Measurements from ENCODE around the gene DLL3. TPM values are rescaled to one million over a fixed set of nuclear protein-coding genes. Genes with fewer than 3 reads are reported as not detected.

DLL3 gene
- total RNA-seq, 1 donor from 2014 or later = 0.51 TPM

GRCh38 chr19:39481229-39481545 is 17.6 kb upstream of the DLL3 start:
- intact Hi-C loops (cut with micrococcal nuclease) = loop anchor here (2.0 kb wide), 3 partner anchors 20 to 90 kb away; partner anchors contain the start of genes MED29, PAF1 and PLEKHG2

- intact Hi-C loops (cut with micrococcal nuclease) = loop anchor here (2.0 kb wide), 3 partner anchors 19 to 91 kb away; partner anchors contain the start of genes MED29, PAF1 and PLEKHG2
Measured at GRCh38 chr19:39481676-39482075, 17.1 kb upstream of the DLL3 start.

DNA sequence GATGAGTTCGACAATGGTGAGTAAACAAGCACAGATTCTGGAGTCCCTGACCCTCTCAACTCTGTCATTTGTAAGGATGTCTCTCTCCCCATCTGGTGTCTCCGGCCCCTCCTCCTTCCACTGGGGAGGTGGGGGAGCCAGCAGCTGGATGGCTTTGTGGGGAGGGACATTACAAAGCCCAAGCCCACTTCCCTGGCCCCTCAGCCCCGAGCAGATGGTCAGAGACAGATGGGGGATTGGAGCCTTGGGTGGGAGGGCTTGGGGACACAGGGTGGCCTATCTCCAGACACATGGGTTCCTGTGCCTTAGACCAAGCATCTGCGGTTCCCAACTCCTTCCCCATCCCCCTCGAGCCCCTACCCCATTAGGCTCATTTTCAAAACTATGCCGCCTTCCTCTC is 15.6 kb upstream of the DLL3 start:
- intact Hi-C loops (cut with micrococcal nuclease) = no loop called here

DNA sequence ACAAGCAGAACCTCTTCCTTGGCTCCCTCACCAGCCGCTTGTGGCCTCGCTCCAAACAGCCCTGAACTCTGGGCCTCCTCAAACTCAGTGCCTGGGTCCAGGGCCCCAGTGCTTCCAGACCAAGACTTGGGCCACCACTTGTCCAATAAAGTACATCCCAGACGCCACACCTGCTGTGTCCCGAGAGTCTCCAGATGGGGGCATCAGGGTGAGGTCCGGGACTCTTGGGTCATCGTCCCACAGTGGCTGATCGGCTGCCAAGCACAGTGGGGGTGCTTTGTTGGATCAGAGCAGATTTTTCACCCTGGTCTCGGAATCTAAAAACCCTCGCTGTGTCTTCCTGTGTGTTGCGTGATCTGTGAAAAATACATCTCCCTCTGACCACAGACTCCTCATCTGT is 9.0 kb upstream of the DLL3 start:
- intact Hi-C loops (cut with micrococcal nuclease) = no loop called here

DNA sequence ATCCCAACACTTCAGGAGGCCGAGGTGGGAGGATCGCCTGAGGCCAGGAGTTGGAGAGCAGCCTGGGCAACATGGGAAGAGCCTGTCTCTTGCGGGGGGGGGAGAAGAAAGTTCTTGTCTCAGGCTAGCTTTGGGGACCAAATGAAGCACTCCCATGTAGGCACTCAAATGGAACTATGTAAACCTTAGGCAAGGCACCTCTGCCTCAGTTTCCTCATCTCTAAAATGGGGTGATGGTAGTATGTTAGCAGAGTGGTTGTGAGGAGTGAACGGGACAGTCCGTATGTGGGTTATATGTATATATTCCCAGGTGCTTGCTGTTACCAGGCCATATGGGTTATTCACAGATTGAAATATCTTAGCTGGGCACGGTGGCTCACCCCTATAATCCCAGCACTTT is 6.5 kb upstream of the DLL3 start:
- intact Hi-C loops (cut with micrococcal nuclease) = no loop called here

- intact Hi-C loops (cut with micrococcal nuclease) = no loop called here
Measured at GRCh38 chr19:39492788-39493187, 6.0 kb upstream of the DLL3 start.

DNA sequence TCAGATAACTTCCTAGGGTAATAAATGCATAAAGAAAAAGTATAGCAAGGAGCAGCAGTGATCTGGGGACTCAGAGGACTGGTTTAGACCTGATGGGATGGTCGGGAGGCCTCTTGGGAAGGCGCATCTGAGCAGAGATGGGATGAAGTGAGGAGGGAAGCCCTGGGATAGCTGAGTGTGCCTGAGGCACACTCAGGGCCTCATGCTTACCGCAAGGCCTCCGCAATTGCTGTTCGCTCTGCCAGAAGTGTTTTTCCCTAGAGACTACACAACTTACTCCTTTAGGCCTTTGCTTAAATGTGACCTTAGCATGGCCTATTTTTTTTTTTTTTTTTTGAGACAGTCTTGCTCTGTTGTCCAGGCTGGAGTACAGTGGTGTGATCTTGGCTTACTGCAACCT is 4.1 kb upstream of the DLL3 start:
- intact Hi-C loops (cut with micrococcal nuclease) = no loop called here

DNA sequence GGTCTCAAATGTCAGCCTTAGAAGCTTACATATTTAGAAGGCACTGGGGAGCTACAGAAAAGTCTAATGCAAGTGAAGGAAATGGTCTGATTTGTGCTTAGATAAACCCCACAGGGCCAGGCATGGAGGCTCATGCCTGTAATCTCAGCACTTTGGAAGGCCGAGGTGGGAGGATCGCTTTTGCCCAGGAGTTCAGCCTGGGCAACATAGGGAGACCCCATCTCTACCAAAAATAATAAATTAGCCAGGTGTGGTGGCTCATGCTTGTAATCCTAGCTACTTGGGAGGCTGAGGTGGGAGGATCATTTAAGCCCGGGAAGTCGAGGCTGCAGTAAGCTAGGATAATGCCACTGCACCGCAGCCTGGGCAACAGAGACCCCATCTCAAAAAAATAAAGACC is 2.7 kb upstream of the DLL3 start:
- intact Hi-C loops (cut with micrococcal nuclease) = no loop called here

GRCh38 chr19:39497701-39497995 is 1.1 kb upstream of the DLL3 start:
- intact Hi-C loops (cut with micrococcal nuclease) = no loop called here

- intact Hi-C loops (cut with micrococcal nuclease) = no loop called here
Measured at GRCh38 chr19:39497996-39498797, 550 bp upstream of the DLL3 start.

DNA sequence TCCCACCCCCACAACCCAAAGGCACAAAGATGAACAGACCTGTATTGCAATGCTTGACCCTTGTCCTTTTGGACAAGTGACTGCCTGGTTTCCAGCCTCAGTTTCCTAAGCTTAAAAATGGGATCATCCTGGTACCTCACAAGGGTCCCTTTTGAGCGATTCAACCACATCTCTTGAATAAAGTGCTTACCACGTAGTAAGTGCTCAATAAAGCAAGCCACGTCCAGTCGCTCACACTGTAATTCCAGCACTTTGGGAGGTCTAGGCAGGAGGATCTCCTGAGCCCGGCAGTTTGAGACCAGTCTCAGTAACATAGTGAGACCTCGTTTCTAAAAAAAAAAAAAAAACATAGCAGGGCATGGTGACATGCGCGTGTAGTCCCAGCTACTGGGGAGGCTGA is 1.2 kb downstream of the DLL3 start:
- intact Hi-C loops (cut with micrococcal nuclease) = loop anchor here (2.0 kb wide), 1 partner anchor 19 kb away; the partner anchor contains the start of gene TIMM50

GRCh38 chr19:39500543-39500942 is 1.8 kb downstream of the DLL3 start:
- intact Hi-C loops (cut with micrococcal nuclease) = loop anchor here (2.0 kb wide), 1 partner anchor 20 kb away; the partner anchor contains the start of gene TIMM50

GRCh38 chr19:39501340-39501739 is 2.6 kb downstream of the DLL3 start:
- intact Hi-C loops (cut with micrococcal nuclease) = loop anchor here (2.0 kb wide), 1 partner anchor 21 kb away; the partner anchor contains the start of gene TIMM50

GRCh38 chr19:39502640-39503417 is 4.1 kb downstream of the DLL3 start:
- intact Hi-C loops (cut with micrococcal nuclease) = loop anchor here (1.0 to 2.0 kb wide), 2 partner anchors 30 to 63 kb away; partner anchors contain the start of gene EID2B

GRCh38 chr19:39506598-39506943 is 7.8 kb downstream of the DLL3 start:
- intact Hi-C loops (cut with micrococcal nuclease) = no loop called here

GRCh38 chr19:39506944-39507714 is 8.4 kb downstream of the DLL3 start:
- intact Hi-C loops (cut with micrococcal nuclease) = loop anchor here (1.0 kb wide), 1 partner anchor 25 kb away; the partner anchor contains the start of gene EID2B

DNA sequence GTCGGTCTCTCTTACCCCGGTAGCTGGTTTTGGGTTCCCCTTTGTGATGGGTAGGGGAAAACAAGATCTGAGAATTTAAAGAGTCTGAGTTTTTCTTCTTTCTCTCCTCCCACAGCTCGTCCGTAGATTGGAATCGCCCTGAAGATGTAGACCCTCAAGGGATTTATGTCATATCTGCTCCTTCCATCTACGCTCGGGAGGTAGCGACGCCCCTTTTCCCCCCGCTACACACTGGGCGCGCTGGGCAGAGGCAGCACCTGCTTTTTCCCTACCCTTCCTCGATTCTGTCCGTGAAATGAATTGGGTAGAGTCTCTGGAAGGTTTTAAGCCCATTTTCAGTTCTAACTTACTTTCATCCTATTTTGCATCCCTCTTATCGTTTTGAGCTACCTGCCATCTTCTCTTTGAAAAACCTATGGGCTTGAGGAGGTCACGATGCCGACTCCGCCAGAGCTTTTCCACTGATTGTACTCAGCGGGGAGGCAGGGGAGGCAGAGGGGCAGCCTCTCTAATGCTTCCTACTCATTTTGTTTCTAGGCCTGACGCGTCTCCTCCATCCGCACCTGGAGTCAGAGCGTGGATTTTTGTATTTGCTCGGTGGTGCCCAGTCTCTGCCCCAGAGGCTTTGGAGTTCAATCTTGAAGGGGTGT is 9.1 kb downstream of the DLL3 start:
- intact Hi-C loops (cut with micrococcal nuclease) = loop anchor here (1.0 kb wide), 1 partner anchor 24 kb away; the partner anchor contains the start of gene EID2B

GRCh38 chr19:39508629-39509028 is 9.9 kb downstream of the DLL3 start:
- intact Hi-C loops (cut with micrococcal nuclease) = no loop called here

GRCh38 chr19:39509233-39509632 is 10.5 kb downstream of the DLL3 start:
- intact Hi-C loops (cut with micrococcal nuclease) = no loop called here

- intact Hi-C loops (cut with micrococcal nuclease) = no loop called here
Measured at GRCh38 chr19:39512988-39513387, 14.2 kb downstream of the DLL3 start.
